OCI-M2 (cell line): Measurements from ENCODE around the gene CRACR2A.

Source experiments
- DNase-seq: peaks from one replicate; lab custom pipeline; 2025; ENCODE audit not compliant: unreplicated experiment; lab: John Stamatoyannopoulos, UW

CRACR2A gene

GRCh38 chr12:3601461-3602150 is 151.3 kb downstream of the CRACR2A start:
- no peak for DNase-seq

DNA sequence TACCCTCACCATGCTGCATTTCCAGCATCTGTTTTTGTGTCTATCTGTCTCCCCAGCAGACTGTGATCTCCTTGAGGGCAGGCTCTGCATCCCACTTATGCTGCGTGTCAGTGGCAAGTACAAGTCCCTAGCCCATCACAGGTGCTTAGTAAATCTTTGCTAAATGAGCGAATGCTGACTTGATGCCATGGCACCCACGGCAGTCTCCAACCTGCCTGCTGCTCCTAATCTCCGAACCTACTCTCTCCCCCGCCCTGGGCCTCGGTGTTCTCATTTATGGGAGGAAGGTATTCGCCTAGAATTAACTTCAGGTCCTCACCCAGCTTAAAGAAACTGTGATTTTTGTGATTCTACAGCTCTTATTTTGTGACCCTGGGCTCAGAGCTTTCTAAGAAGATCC is 152.0 kb downstream of the CRACR2A start:
- no peak for DNase-seq

- DNase-seq = no peak
These were observed 152.7 kb downstream of the CRACR2A start for GRCh38 chr12:3600039-3600720.

DNA sequence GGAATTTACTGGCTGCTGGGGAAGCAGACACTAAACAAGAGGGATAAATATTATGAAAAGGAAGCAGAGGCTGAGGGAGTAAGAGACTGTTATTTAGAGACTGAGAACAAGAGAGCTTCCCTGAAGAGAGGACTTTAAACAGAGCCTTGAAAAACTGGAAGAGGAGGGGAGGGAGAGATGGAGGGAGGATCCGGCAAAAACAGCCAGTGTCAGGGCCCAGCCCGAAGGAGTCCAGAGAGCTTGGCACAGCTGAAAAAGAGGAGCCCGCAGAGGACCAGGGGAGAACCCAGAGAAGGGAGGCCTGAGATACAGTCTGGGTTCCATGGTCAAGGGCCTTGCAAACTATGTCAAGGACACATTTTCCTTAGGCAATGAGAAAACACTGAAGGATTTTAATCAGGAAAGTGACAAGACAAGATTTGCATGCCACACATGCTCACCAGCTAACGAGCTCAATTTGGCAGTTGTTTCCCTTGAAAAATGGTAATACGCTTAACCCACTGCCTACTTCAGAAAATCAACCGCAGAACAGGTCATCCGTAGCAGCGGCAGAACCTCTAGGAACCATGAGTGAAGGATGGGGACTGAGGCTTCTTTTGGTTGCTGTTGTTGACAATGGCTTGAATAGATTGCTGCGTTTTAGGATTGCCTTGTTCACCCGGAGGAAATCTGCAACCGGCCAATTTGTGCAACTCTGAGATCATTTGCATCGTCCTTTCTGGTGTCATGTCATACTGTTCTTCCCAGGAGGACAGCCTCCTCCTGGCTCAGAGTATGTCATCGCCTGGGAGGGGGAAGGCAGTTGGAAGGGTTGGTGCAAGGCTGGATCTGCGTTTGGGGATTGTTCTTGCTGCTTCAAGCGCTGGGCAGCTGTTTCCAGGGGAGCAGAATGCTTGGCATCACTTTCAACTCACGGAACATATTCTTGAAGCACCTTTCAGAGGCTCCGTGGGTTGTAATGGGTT is 153.7 kb downstream of the CRACR2A start:
- DNase-seq = no peak

- no peak for DNase-seq
These were observed 155.2 kb downstream of the CRACR2A start for GRCh38 chr12:3597526-3598210.

GRCh38 chr12:3596703-3597415 is 156.1 kb downstream of the CRACR2A start:
- DNase-seq = no peak

DNA sequence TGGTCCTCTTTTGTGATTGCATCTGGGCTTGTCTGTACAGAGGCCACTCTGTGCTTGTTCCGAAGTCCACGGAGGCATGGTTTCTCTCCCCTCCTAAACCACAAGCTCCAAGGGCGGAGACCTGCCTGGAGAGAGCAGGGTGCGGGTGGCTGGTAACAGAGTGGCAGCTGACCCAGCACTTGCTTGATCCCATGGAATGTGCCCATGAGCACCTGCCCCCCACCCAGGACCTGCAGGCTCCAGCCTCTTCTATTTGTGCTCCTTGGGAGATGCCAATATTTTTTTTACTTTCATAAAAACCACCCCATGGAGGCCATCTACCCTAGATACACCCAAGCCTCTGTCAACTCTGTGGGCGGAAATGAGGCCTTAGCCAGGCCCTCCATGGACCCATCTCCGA is 157.2 kb downstream of the CRACR2A start:
- DNase-seq = no peak

- no peak for DNase-seq
These were observed 157.9 kb downstream of the CRACR2A start for GRCh38 chr12:3594966-3595365.

- no peak for DNase-seq
These were observed 158.9 kb downstream of the CRACR2A start for GRCh38 chr12:3593906-3594483.

GRCh38 chr12:3592856-3593625 is 159.9 kb downstream of the CRACR2A start:
- no peak for DNase-seq

GRCh38 chr12:3589745-3590144 is 163.2 kb downstream of the CRACR2A start:
- DNase-seq = no peak

DNA sequence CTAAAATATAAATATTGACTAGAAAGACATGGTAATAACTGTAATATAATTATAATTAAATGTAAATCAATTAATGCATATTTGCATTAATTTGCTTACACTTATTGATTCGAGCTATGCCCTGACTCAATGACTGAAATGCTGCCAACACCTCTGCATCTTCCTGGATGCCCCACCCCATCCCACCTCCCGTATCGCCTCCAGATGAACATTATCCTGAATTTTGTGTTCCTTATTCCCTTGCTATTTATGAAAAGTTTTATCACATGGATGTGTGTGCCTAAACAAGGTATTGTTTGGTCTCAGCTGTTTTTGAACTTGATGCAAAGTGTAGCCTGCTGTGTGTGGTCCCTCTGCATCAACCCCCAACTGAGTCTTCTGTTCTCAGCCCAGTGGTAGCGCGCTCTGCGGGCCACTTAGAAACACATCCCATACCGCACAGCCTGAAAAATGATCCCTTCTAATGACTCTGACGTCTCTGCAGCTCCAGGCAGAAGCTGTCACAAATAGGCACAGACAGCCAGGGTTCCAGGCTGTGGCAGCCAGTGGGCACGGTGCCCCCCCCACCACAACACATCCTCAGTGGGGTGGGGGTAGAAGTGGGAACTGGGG is 165.4 kb downstream of the CRACR2A start:
- no peak for DNase-seq

DNA sequence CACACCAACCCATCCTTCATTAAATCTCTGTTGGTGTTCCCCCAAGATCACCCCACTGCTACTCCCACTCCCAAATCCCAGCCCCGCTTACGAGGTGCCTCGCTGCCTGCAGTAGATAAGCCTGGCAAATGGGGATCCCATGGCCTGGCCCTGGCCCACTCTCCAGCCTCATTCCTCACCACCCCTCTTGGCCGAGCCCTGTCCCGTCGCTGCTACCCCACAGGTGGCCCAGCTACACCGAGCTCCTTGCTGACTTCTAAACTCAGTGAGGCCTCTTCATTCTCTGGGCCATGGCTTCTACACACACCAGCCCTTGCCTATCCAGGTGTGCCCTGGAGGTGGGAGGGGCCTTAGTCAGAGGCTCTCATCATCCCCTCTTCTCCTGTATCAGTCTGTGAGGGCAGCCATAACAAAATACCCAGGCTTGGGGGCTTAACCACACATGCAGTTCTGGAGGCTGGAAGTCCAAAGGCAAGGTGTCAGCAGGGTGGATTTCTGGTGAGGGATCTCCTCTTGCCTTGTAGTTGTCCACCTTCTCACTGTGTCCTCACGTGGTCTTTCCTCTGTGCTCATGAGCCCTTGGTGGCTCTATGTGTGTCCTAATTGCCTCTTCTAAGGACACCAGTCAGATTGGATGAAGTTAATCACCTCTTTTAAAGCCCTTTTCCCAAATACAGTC is 169.1 kb downstream of the CRACR2A start:
- DNase-seq = no peak

GRCh38 chr12:3580094-3580749 is 172.7 kb downstream of the CRACR2A start:
- no peak for DNase-seq

GRCh38 chr12:3579446-3580093 is 173.3 kb downstream of the CRACR2A start:
- no peak for DNase-seq

DNA sequence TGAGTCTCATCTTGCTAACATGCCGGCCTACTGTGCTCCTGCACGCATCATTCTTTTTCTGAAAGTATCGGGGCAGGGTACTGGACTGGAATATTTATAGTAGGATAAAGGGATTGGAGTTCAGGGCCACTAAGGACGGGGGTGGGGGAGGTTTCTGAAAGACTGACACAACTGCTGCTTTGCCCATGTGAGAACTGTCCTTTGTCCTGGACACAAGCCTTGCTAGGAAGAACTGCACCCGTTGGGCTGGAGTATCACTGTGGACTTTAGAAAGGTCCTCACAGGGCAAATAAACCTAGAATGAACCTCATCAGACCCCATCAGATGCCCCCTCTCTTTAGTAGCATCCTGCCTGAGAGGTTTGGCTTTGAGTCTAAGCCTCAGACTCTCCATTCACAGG is 174.4 kb downstream of the CRACR2A start:
- DNase-seq = no peak

- DNase-seq = no peak
These were observed 176.0 kb downstream of the CRACR2A start for GRCh38 chr12:3576891-3577290.
